ENCODE results near the gene OR11H7.

DNA sequence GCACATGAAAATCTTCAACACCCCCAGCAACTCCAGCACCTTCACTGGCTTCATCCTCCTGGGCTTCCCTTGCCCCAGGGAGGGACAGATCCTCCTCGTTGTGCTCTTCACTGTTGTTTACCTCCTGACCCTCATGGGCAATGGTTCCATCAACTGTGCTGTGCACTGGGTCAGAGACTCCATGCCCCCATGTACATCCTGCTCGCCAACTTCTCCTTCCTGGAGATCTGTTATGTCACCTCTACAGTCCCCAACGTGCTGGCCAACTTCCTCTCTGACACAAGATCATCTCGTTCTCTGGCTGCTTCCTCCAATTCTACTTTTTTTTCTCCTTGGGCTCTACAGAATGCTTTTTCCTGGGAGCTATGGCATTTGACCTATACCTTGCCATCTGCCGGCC lies 49.6 kb upstream of the OR11H7 start:
- TF ChIP-seq, protein P1, sequence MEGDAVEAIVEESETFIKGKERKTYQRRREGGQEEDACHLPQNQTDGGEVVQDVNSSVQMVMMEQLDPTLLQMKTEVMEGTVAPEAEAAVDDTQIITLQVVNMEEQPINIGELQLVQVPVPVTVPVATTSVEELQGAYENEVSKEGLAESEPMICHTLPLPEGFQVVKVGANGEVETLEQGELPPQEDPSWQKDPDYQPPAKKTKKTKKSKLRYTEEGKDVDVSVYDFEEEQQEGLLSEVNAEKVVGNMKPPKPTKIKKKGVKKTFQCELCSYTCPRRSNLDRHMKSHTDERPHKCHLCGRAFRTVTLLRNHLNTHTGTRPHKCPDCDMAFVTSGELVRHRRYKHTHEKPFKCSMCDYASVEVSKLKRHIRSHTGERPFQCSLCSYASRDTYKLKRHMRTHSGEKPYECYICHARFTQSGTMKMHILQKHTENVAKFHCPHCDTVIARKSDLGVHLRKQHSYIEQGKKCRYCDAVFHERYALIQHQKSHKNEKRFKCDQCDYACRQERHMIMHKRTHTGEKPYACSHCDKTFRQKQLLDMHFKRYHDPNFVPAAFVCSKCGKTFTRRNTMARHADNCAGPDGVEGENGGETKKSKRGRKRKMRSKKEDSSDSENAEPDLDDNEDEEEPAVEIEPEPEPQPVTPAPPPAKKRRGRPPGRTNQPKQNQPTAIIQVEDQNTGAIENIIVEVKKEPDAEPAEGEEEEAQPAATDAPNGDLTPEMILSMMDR (IDR thresholded peaks at IDR 0.05; ENCODE audit: low read depth, low read length) = no peak
- TF ChIP-seq POLR2A (IDR thresholded peaks at IDR 0.05; ENCODE audit: extremely low read depth, insufficient read length) (no peak), MYC (IDR thresholded peaks at IDR 0.05; ENCODE audit: low read depth, low read length) (no peak), MAX (IDR thresholded peaks at IDR 0.05; ENCODE audit: low read depth, low read length) (no peak)

Data from NB4 (cell line).